A172 (cell line): ENCODE data around the gene CCDC47. TPM values are rescaled to one million over a fixed set of nuclear protein-coding genes. Genes with fewer than 3 reads are reported as not detected.
"Not testable (repeated sequence)": the region's sequence is repeated elsewhere in the genome, so short reads cannot be mapped to it uniquely, and the experiment has no call there.

Experiments used
- DNase-seq: peaks from one replicate; pipeline ENCODE4 v3.0.0-alpha.2; 2015; ENCODE audit warnings: low spot score
- total RNA-seq: library from RNA; depleted of rRNA; stranded (reverse); fragments of >200 nt; shearing (Covaris generic); gene quantifications from 2 replicates; pipeline ENCODE4 v1.2.3, GENCODE V29; 2014

CCDC47 gene
- total RNA-seq, 1 experiment from 2014 or later: 78.3 TPM

GRCh38 chr17:63735691-63736090, 37.7 kb downstream of the CCDC47 start:
- no peak for DNase-seq

- no peak for DNase-seq
Measured at GRCh38 chr17:63722403-63722802, 51.0 kb downstream of the CCDC47 start.

- DNase-seq: not testable (repeated sequence)
Measured at GRCh38 chr17:63720194-63720593, 53.2 kb downstream of the CCDC47 start.

- DNase-seq: no peak
Measured at GRCh38 chr17:63718988-63719387, 54.4 kb downstream of the CCDC47 start.

- no peak for DNase-seq
Measured at GRCh38 chr17:63716426-63716825, 57.0 kb downstream of the CCDC47 start.

GRCh38 chr17:63714550-63715277, 58.7 kb downstream of the CCDC47 start:
- no peak for DNase-seq

GRCh38 chr17:63709110-63709509, 64.3 kb downstream of the CCDC47 start:
- no peak for DNase-seq

GRCh38 chr17:63707151-63707550, 66.2 kb downstream of the CCDC47 start:
- no peak for DNase-seq

GRCh38 chr17:63706336-63707082, 66.9 kb downstream of the CCDC47 start:
- no peak for DNase-seq

GRCh38 chr17:63705657-63706056, 67.7 kb downstream of the CCDC47 start:
- no peak for DNase-seq

- DNase-seq: no peak
Measured at GRCh38 chr17:63704836-63705235, 68.6 kb downstream of the CCDC47 start.

GRCh38 chr17:63704259-63704576, 69.2 kb downstream of the CCDC47 start:
- no peak for DNase-seq

GRCh38 chr17:63703556-63704258, 69.7 kb downstream of the CCDC47 start:
- DNase-seq: no peak

GRCh38 chr17:63703029-63703428, 70.4 kb downstream of the CCDC47 start:
- no peak for DNase-seq

- DNase-seq: no peak
Measured at GRCh38 chr17:63702721-63703015, 70.7 kb downstream of the CCDC47 start.

GRCh38 chr17:63701868-63702720, 71.3 kb downstream of the CCDC47 start:
- DNase-seq: peak; percentile 25

GRCh38 chr17:63701456-63701820, 72.0 kb downstream of the CCDC47 start:
- DNase-seq: no peak

GRCh38 chr17:63700528-63701455, 72.6 kb downstream of the CCDC47 start:
- DNase-seq: no peak

- peak; percentile 35 for DNase-seq
Measured at GRCh38 chr17:63699638-63700527, 73.5 kb downstream of the CCDC47 start, which contains the start of gene LIMD2. LIMD2 (minus strand) TSS chr17:63700125; CDS start chr17:63699298, 827 bp downstream.
